Measurements from ENCODE around the gene NDUFB2.
A peak's percentile ranks its signal among the peaks of the same experiment; 100 is the strongest.
"Not testable (repeated sequence)": the region's sequence is repeated elsewhere in the genome, so short reads cannot be mapped to it uniquely, and the experiment has no call there.

NDUFB2 gene

DNA sequence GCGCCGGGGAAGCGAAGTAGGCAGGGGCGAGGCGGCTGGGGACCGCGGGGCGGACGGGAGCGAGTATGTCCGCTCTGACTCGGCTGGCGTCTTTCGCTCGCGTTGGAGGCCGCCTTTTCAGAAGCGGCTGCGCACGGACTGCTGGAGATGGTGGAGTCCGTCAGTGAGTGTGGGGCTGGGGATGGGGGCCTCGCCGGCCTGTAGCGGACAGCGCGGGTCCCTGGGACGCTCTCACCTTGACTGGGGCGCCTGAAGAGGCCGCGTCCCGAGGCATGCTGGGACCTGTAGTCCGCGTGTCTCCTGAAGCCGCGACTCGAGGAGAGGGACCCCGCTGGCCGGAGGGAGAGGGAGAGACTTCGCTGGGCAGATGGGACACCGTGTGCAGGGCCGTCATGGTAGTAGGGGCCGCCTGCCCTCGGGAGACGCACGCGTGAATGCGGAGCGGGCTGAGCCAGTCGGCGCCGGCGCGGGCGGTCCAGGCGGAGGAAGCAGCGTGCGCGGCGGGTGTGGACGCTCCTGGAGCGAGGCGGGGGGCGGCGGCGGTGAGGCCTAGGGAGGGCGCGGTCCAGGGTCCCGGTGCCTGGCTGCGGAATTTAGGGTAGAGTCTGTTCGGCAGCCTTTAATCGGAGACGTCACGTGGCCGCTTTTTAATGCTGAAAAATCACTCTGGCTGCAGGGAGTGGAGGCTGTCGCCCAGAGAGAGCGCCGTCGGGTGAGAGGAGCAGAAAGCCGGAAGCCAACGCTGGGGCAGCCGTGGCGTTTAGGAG lies at the start of gene NDUFB2:
NDUFB2 (plus strand) TSS at position 29 of the 767 bp plus-strand sequence; CDS start at position 66, 37 bp downstream.
- peak in 2 of 3 experiments; percentile 47 to 90 for DNase-seq (ENCODE audit: low read depth in 3 of 3)

GRCh38 chr7:140646931-140647647 lies 49.4 kb upstream of the NDUFB2 start:
- no peak for DNase-seq (ENCODE audit: low read depth in 3 of 3)

- DNase-seq (ENCODE audit: low read depth in 3 of 3): no peak
These were observed 46.8 kb upstream of the NDUFB2 start for GRCh38 chr7:140649556-140650205.

GRCh38 chr7:140650367-140650766 lies 46.1 kb upstream of the NDUFB2 start:
- DNase-seq (ENCODE audit: low read depth in 3 of 3): no peak

GRCh38 chr7:140653319-140654108 lies 43.0 kb upstream of the NDUFB2 start:
- DNase-seq (ENCODE audit: low read depth in 3 of 3): no peak

- no peak for DNase-seq (ENCODE audit: low read depth in 3 of 3)
These were observed 42.5 kb upstream of the NDUFB2 start for GRCh38 chr7:140654109-140654387.

GRCh38 chr7:140654661-140655060 lies 41.8 kb upstream of the NDUFB2 start:
- no peak for DNase-seq (ENCODE audit: low read depth in 3 of 3)

DNA sequence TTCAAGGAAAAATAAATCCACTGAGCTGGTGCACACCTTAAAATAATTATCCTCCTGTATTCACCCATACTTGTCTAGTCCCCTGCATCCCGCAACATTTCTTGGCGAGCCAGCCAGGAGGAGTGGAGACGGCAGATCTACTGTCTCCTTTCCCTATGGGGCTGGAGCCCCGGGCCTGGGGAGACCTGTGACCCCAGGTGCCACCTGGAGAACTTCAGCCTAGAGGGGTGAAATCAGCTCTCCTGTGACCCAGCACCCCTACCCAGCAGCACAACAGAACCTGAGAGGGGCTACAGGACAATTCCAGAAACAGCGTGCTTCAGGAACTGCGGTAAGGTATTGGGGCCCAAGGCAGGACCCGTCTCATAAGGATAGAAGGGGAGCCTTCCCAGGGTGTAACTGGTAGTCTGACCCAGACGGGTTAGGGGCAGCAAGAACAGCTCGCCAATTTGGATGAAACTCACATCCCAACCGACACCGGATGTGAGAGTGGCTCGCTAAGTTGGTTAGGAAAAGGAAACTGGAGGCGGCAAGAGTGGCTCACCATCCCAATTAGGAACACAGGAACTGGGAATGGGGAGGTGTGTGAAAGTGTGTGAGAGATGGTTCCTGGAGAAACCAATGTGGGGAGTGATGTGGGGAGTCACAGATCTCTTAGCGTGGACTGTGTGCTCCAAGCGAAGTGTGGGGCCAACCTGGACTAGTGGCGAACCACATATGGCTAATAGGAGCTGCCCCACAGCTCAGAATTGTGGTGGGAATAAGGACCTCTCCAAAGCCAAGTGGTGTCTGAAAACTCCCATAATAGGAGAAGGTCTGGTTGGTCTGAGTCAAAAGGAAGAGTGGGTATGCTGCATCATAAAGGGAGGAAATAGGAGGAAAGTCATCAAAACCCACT lies 40.7 kb upstream of the NDUFB2 start:
- no peak for DNase-seq (ENCODE audit: low read depth in 3 of 3)

GRCh38 chr7:140656548-140657515 lies 39.7 kb upstream of the NDUFB2 start:
- DNase-seq (ENCODE audit: low read depth in 3 of 3): no peak

- no peak for DNase-seq (ENCODE audit: low read depth in 3 of 3)
These were observed 38.6 kb upstream of the NDUFB2 start for GRCh38 chr7:140657891-140658290.

- no peak for DNase-seq (ENCODE audit: low read depth in 3 of 3)
These were observed 36.7 kb upstream of the NDUFB2 start for GRCh38 chr7:140659856-140660255.

- DNase-seq (ENCODE audit: low read depth in 3 of 3): no peak
These were observed 35.4 kb upstream of the NDUFB2 start for GRCh38 chr7:140661124-140661523.

- not testable (repeated sequence) for DNase-seq (ENCODE audit: low read depth in 3 of 3)
These were observed 33.6 kb upstream of the NDUFB2 start for GRCh38 chr7:140662938-140663337.

GRCh38 chr7:140667476-140667875 lies 29.0 kb upstream of the NDUFB2 start:
- no peak for DNase-seq (ENCODE audit: low read depth in 3 of 3)

GRCh38 chr7:140668641-140669040 lies 27.9 kb upstream of the NDUFB2 start:
- no peak for DNase-seq (ENCODE audit: low read depth in 3 of 3)

GRCh38 chr7:140669352-140669751 lies 27.2 kb upstream of the NDUFB2 start:
- no peak for DNase-seq (ENCODE audit: low read depth in 3 of 3)

DNA sequence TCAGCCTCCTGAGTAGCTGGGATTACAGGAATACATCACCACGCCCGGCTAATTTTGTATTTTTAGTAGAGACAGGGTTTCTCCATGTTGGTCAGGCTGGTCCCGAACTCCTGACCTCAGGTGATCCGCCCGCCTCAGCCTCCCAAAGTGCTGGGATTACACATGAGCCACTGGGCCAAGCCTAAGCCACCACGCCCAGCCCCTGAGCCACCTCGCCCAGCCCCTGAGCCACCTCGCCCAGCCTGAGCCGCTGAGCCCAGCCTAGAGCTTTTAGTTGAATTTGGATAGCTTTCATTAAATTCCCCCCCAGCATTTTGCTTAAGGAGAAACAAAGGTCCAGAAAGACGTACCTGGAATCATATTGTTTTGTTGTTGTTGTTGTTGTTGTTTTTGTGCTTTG lies 26.6 kb upstream of the NDUFB2 start:
- not testable (repeated sequence) for DNase-seq (ENCODE audit: low read depth in 3 of 3)

GRCh38 chr7:140670343-140670935 lies 26.1 kb upstream of the NDUFB2 start:
- DNase-seq (ENCODE audit: low read depth in 3 of 3): no peak

- DNase-seq (ENCODE audit: low read depth in 3 of 3): no peak
These were observed 24.5 kb upstream of the NDUFB2 start for GRCh38 chr7:140671966-140672365.
